ENCODE measurements around the gene MPRIP. TPM values are rescaled to one million over a fixed set of nuclear protein-coding genes. Genes with fewer than 3 reads are reported as not detected.
A peak's percentile ranks its signal among the peaks of the same experiment; 100 is the strongest.

MPRIP gene
- polyA plus RNA-seq, 1 of the 3 experiments (the other 2 are of a cell fraction), result 64.4 TPM

GRCh38 chr17:17151962-17152361, 109.7 kb downstream of the MPRIP start (continued):
- TF ChIP-seq POLR2AphosphoS5 (IDR thresholded peaks at IDR 0.05; ENCODE audit: low read depth, low read length) (peak; percentile 60; the same call in 1 of the 2 replicates), YY1 (IDR thresholded peaks at IDR 0.05; ENCODE audit: low read depth) (no peak), GABPA (IDR thresholded peaks at IDR 0.05; ENCODE audit: low read depth) (no peak), ELF1 (IDR thresholded peaks at IDR 0.05) (no peak), JUND (IDR thresholded peaks at IDR 0.05) (peak; percentile 87), TAF1 (IDR thresholded peaks at IDR 0.05; ENCODE audit: borderline replicate concordance, low read depth, low read length) (no peak), RFX5 (IDR thresholded peaks at IDR 0.05; ENCODE audit: low read length) (no peak), NRF1 (IDR thresholded peaks at IDR 0.05; ENCODE audit: low read depth, low read length) (no peak), EP300 (IDR thresholded peaks at IDR 0.05; ENCODE audit: borderline replicate concordance in 1 of 2, low read depth in 1 of 2, low read length in 1 of 2) (peak in 1 of 2 experiments; percentile 78; a peak in 1 of 4 replicates)
- TF ChIP-seq, protein P1, sequence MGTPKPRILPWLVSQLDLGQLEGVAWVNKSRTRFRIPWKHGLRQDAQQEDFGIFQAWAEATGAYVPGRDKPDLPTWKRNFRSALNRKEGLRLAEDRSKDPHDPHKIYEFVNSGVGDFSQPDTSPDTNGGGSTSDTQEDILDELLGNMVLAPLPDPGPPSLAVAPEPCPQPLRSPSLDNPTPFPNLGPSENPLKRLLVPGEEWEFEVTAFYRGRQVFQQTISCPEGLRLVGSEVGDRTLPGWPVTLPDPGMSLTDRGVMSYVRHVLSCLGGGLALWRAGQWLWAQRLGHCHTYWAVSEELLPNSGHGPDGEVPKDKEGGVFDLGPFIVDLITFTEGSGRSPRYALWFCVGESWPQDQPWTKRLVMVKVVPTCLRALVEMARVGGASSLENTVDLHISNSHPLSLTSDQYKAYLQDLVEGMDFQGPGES (IDR thresholded peaks at IDR 0.05; ENCODE audit: low read depth, low read length), result no peak

DNA sequence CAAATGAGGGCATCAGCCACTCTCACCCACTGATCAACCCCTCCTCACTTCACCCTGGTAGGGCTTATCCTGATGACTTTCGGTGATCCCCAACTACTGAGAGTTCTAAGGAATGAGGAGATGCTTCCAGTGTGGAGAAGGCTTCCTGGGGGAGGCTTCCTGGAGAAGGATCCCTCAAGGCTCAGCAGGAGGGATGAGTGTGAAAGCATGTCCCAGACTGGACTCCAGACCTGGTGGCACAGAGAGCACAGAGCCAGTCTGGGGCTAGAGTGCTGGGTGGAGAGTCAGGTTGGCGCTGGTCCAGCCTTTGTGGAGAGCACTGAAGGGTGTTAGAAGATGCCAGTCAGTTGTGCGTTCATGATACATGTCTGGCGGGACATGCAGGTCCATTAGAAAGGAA, 110.1 kb downstream of the MPRIP start:
- Histone ChIP-seq H4K20me1 (ENCODE audit: insufficient read depth) (no peaks in the 10 kb centered on the region; the same call in 1 of the 2 replicates), H3K4me3 (ENCODE audit: low read depth in 2 of 2, low read length in 1 of 2) (no peak overlapping the region), H3F3A (replicated peaks; ENCODE audit: insufficient read depth) (peaks cover 51% of the 10 kb centered on the region), H3K27ac (ENCODE audit: low read depth in 2 of 2, low read length in 1 of 2) (peak overlapping the region; percentile 60 to 93), H3K36me3 (replicated peaks in 1 of 2; ENCODE audit: control insufficient read depth in 1 of 2, insufficient read depth in 2 of 2, low read length in 1 of 2) (peaks cover 38 to 56% of the 10 kb centered on the region in 2 experiments), H3K4me1 (ENCODE audit: control insufficient read depth in 1 of 2, insufficient read depth in 2 of 2, low read depth in 1 of 2, low read length in 1 of 2) (peaks cover 5 to 41% of the 10 kb centered on the region in 2 experiments; a peak in 3 of 4 replicates), H2AFZ (ENCODE audit: low read depth) (no peak overlapping the region), H3K79me2 (ENCODE audit: insufficient read depth) (peaks cover 7% of the 10 kb centered on the region; the same call in 1 of the 2 replicates), H3K9me3 (no peaks in the 10 kb centered on the region), H3K9ac (peak overlapping the region; percentile 44), H3K27me3 (ENCODE audit: insufficient read depth) (no peaks in the 10 kb centered on the region), H3K4me2 (peak overlapping the region; percentile 36), H3K9me2 (no peaks in the 10 kb centered on the region)
- DNase-seq, result no peak
- 61% methylated on average over 4 of the region's 4 CpGs for WGBS (ENCODE audit: low lambda C conversion rate)
- ChIA-PET CTCF (interaction anchor here (1.1 kb wide), 1 partner anchor 9 kb away, joined by 4 read pairs; no protein-coding TSS in a partner anchor), POLR2A (no interaction called here)
- TF ChIP-seq RAD21 (IDR thresholded peaks at IDR 0.05; ENCODE audit: low read length), result no peak
- no peak for TF ChIP-seq FOXJ3 (CRISPR knock-in tag; IDR thresholded peaks at IDR 0.05)
- TF ChIP-seq CHD2 (IDR thresholded peaks at IDR 0.05; ENCODE audit: low read length, partially characterized antibody), result no peak
- no peak for TF ChIP-seq EP300 (IDR thresholded peaks at IDR 0.05; ENCODE audit: borderline replicate concordance in 1 of 2, low read depth in 1 of 2, low read length in 1 of 2)
- no peak for TF ChIP-seq PBX3 (IDR thresholded peaks at IDR 0.05)
- TF ChIP-seq GABPA (IDR thresholded peaks at IDR 0.05; ENCODE audit: low read depth), result no peak
- TF ChIP-seq TCF12 (IDR thresholded peaks at IDR 0.05), result no peak
- TF ChIP-seq, protein P1 (IDR thresholded peaks at IDR 0.05; ENCODE audit: low read depth, low read length), result no peak
- TF ChIP-seq EZH2phosphoT487 (IDR thresholded peaks at IDR 0.05; ENCODE audit: borderline replicate concordance, low read depth), result no peak
- no peak for TF ChIP-seq SMC3 (IDR thresholded peaks at IDR 0.05; ENCODE audit: low read depth, low read length)
- TF ChIP-seq, protein P2, sequence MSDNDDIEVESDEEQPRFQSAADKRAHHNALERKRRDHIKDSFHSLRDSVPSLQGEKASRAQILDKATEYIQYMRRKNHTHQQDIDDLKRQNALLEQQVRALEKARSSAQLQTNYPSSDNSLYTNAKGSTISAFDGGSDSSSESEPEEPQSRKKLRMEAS (IDR thresholded peaks at IDR 0.05; ENCODE audit: low read depth), result no peak
- no peak for TF ChIP-seq TAF1 (IDR thresholded peaks at IDR 0.05; ENCODE audit: borderline replicate concordance, low read depth, low read length)
- TF ChIP-seq MEF2A (IDR thresholded peaks at IDR 0.05; ENCODE audit: borderline replicate concordance, low read depth), result no peak
- no peak for TF ChIP-seq GATA2 (CRISPR knock-in tag; IDR thresholded peaks at IDR 0.05)
- TF ChIP-seq RXRA (IDR thresholded peaks at IDR 0.05; ENCODE audit: borderline replicate concordance, low read depth), result no peak
- TF ChIP-seq, protein P3, sequence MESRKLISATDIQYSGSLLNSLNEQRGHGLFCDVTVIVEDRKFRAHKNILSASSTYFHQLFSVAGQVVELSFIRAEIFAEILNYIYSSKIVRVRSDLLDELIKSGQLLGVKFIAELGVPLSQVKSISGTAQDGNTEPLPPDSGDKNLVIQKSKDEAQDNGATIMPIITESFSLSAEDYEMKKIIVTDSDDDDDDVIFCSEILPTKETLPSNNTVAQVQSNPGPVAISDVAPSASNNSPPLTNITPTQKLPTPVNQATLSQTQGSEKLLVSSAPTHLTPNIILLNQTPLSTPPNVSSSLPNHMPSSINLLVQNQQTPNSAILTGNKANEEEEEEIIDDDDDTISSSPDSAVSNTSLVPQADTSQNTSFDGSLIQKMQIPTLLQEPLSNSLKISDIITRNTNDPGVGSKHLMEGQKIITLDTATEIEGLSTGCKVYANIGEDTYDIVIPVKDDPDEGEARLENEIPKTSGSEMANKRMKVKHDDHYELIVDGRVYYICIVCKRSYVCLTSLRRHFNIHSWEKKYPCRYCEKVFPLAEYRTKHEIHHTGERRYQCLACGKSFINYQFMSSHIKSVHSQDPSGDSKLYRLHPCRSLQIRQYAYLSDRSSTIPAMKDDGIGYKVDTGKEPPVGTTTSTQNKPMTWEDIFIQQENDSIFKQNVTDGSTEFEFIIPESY (IDR thresholded peaks at IDR 0.05; ENCODE audit: borderline replicate concordance, low read depth), result no peak
- TF ChIP-seq, protein P4, sequence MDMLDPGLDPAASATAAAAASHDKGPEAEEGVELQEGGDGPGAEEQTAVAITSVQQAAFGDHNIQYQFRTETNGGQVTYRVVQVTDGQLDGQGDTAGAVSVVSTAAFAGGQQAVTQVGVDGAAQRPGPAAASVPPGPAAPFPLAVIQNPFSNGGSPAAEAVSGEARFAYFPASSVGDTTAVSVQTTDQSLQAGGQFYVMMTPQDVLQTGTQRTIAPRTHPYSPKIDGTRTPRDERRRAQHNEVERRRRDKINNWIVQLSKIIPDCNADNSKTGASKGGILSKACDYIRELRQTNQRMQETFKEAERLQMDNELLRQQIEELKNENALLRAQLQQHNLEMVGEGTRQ (IDR thresholded peaks at IDR 0.05; ENCODE audit: borderline replicate concordance, low read depth, low read length), result no peak
- TF ChIP-seq, protein P5, sequence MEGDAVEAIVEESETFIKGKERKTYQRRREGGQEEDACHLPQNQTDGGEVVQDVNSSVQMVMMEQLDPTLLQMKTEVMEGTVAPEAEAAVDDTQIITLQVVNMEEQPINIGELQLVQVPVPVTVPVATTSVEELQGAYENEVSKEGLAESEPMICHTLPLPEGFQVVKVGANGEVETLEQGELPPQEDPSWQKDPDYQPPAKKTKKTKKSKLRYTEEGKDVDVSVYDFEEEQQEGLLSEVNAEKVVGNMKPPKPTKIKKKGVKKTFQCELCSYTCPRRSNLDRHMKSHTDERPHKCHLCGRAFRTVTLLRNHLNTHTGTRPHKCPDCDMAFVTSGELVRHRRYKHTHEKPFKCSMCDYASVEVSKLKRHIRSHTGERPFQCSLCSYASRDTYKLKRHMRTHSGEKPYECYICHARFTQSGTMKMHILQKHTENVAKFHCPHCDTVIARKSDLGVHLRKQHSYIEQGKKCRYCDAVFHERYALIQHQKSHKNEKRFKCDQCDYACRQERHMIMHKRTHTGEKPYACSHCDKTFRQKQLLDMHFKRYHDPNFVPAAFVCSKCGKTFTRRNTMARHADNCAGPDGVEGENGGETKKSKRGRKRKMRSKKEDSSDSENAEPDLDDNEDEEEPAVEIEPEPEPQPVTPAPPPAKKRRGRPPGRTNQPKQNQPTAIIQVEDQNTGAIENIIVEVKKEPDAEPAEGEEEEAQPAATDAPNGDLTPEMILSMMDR (IDR thresholded peaks at IDR 0.05), result no peak
- no peak for TF ChIP-seq RFX5 (IDR thresholded peaks at IDR 0.05; ENCODE audit: low read length)
